Upper lobe of left lung (tissue), 4 donors: ENCODE measurements around the gene IL1RAPL2.

Experiments
- POLR2A ChIP-seq, 4 donors: fragments of 450-650 bp; IDR thresholded peaks; one replicate each; pipeline ENCODE4 v1.5.1; 2016 to 2017; ENCODE audit warnings: antibody characterized with exemption in 4 of 4, mild to moderate bottlenecking in 2 of 4
- TF ChIP-seq, protein P1 (sequence below), 6 experiments: fragments of 450-650 bp in 4 of 6; fragments of 200-600 bp in 2 of 6; sonication (generic) in 2 of 6; IDR thresholded peaks; one replicate each; pipeline ENCODE4 v1.5.1; 2016 to 2019; ENCODE audit warnings: antibody characterized with exemption in 6 of 6

DNA sequence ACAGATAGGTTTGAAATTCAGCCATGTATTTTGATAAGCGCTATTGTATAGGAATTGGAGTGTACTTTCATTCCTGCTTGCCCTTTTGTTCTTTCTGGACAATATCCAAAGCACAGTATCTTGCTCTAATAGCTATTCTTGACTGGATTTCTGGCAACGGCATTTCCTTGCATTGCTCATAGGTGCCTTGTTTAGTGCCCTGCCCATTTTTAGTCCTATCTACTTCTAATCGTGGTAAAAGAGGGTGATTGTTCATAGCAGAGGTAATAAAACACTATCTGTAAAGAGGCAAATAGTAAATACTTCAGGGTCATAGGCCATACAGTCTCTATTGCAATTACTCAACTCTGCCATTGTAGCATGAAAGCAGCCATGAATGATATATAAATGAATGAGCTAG is 155.9 kb downstream of the IL1RAPL2 start:
- no peak for TF ChIP-seq POLR2A (IDR thresholded peaks at IDR 0.05)
- TF ChIP-seq, protein P1, sequence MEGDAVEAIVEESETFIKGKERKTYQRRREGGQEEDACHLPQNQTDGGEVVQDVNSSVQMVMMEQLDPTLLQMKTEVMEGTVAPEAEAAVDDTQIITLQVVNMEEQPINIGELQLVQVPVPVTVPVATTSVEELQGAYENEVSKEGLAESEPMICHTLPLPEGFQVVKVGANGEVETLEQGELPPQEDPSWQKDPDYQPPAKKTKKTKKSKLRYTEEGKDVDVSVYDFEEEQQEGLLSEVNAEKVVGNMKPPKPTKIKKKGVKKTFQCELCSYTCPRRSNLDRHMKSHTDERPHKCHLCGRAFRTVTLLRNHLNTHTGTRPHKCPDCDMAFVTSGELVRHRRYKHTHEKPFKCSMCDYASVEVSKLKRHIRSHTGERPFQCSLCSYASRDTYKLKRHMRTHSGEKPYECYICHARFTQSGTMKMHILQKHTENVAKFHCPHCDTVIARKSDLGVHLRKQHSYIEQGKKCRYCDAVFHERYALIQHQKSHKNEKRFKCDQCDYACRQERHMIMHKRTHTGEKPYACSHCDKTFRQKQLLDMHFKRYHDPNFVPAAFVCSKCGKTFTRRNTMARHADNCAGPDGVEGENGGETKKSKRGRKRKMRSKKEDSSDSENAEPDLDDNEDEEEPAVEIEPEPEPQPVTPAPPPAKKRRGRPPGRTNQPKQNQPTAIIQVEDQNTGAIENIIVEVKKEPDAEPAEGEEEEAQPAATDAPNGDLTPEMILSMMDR (IDR thresholded peaks at IDR 0.05) = no peak
